ENCODE data around the gene AFF1.

Gene AFF1, protein sequence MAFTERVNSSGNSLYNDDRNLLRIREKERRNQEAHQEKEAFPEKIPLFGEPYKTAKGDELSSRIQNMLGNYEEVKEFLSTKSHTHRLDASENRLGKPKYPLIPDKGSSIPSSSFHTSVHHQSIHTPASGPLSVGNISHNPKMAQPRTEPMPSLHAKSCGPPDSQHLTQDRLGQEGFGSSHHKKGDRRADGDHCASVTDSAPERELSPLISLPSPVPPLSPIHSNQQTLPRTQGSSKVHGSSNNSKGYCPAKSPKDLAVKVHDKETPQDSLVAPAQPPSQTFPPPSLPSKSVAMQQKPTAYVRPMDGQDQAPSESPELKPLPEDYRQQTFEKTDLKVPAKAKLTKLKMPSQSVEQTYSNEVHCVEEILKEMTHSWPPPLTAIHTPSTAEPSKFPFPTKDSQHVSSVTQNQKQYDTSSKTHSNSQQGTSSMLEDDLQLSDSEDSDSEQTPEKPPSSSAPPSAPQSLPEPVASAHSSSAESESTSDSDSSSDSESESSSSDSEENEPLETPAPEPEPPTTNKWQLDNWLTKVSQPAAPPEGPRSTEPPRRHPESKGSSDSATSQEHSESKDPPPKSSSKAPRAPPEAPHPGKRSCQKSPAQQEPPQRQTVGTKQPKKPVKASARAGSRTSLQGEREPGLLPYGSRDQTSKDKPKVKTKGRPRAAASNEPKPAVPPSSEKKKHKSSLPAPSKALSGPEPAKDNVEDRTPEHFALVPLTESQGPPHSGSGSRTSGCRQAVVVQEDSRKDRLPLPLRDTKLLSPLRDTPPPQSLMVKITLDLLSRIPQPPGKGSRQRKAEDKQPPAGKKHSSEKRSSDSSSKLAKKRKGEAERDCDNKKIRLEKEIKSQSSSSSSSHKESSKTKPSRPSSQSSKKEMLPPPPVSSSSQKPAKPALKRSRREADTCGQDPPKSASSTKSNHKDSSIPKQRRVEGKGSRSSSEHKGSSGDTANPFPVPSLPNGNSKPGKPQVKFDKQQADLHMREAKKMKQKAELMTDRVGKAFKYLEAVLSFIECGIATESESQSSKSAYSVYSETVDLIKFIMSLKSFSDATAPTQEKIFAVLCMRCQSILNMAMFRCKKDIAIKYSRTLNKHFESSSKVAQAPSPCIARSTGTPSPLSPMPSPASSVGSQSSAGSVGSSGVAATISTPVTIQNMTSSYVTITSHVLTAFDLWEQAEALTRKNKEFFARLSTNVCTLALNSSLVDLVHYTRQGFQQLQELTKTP

DNA sequence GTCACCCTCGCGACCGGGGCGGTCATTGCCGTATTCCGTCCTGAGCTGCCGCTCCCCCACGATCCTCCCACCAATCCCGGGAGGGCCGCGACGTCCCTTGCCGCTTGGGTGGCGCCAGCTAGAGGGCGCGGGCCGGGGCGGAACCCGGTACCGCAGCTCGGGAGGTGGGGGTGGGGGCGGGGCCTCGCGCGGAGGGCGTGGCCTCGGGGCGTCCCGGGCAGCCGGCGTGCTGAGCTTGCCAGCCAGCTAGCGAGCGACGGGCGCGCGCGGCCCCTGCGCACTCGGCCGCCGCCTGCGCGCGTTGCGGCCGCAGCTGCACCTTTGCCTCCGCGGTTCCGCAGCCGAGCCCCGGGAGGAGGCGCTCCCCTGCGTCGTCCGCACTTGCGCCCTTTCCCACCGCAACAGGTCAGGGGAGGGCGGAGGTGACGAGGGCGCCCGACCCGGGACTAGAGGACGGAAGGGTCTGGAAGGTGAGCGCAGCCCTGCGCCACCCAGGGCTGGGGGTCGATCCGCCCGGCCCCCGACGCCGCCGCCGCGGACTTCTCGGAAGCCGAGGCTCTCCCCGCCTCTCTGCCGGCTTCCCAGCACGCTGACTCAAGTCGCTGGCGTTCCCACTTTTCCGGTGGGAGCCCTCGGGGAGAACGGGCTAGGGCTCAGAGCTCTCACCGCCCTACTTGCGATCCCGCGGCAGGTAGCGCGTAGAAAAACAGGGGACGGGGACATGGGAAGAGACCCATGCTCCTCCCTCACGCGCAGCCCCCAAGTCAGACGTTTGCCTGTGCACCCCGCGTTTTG is at the start of gene AFF1:
TSS of gene AFF1 (plus strand) at position 241 of the 795 bp plus-strand sequence. CDS start 13,523 bp downstream, outside the sequence.
- no peak for FAIRE-seq

DNA sequence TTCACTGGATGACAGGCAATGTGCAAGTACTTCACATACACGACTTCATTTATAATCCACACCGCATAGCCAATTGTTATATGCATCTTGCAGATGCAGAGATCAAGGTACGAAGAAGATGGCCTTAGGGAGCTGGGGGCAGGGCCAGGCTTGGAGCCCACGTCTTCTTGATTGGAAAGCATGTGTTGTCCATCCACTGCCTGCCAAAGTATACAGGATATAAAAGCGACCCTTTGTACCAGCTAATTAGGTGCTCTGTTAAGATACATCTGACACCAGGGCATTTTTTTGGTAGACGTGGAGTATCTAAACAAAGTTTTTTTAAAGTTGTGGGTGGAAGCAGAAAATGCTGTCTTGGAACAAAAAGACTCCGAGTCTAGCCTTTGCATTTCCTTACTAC is 44.0 kb upstream of the AFF1 start:
- FAIRE-seq: no peak

DNA sequence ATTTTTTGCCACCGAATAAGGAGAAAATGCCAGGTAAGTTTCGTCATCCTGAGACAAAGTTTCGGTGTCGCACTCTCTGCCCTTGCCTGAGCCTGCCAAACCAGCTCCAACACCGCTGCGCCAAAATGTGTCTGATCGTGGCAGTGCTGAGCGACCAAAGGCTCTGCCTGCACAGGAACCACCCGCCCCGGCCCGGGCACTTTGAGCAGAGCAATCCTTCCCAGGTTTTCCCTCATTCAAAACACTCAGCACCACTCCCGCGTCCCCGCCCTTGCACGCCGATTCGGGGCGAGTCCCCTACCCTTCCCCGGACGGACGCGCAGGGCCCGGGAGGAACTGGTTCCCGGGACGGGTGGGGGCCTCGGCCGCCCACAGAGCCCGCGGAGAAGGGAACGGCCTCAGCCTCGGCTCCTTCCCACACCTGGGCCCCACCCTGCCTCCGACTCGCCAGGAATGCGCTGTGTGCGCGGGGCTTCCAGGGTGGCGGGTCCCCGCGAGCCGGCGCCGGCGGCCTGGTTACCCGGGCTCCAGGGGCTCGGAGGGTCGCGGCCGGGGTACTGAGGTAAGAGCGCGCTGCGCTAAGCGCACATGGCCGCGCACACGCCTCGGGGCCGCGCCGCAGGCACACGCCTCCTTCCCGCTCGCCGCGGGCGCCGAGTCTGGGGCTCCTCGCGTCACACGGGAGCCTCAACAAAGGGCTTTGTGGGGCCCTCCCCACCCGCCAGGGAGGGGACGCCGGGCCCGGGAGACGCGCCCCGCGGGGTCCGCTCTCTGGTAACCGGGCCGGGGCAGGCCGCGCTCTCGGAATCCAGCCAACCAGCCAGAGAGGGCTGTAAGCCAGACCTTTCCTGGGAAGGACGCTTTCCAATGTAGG is 42.8 kb upstream of the AFF1 start, which contains the start of gene C4orf36:
TSS of gene C4orf36 (minus strand) at position 661 of the 874 bp plus-strand sequence. CDS start 902 bp downstream, outside the sequence.
- FAIRE-seq: no peak

DNA sequence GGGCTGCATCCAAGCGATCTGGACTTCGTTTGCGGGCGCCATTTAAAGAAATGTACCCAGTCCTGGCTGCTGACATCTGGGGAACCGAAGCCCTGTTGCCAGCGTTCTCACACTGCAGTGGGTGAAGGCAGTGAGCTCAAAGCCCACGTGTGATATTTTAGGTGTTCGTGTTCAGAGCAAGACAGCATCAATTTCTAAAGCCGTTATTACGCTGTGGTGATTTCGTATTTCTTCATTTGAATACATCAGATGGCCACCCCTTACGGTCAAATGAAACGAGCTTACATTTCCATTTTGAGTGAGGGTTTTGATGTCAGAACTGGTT is 42.2 kb upstream of the AFF1 start:
- FAIRE-seq: no peak

DNA sequence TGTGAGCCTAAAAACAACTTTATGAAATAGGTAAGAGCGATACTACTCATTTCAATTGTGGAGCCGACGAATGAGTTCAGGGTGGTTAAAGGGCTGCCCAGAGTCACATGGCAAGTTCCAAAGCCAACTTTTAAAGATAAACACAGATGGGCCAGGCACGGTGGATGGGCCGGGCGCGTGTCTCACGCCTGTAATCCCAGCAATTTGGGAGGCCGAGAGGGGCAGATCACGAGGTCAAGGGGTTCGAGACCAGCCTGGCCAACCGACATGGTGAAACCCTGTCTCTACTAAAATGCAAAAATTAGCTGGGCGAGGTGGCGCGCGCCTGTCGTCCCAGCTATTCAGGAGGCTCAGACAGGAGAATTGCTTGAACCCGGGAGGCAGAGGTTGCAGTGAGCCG is 41.7 kb upstream of the AFF1 start:
- no peak for FAIRE-seq

DNA sequence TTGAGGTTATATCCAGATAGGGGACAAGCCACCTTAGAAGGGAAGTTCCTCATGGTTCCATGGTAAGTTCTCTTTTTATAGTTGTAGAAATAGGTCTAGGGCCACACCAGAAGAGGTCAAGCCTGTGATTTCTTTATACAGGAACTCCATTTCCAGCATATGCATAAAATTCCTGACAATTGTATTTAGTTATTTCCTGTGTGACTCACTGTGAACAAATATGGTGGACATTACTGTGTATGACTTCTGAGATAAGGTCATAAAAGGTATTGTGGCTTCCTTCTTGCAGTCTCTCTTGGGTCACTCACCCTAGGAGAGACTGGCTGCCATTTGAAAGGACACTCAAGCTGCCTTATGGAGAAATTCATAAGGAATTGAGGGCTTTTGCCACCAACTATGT is 40.4 kb upstream of the AFF1 start:
- FAIRE-seq: no peak

DNA sequence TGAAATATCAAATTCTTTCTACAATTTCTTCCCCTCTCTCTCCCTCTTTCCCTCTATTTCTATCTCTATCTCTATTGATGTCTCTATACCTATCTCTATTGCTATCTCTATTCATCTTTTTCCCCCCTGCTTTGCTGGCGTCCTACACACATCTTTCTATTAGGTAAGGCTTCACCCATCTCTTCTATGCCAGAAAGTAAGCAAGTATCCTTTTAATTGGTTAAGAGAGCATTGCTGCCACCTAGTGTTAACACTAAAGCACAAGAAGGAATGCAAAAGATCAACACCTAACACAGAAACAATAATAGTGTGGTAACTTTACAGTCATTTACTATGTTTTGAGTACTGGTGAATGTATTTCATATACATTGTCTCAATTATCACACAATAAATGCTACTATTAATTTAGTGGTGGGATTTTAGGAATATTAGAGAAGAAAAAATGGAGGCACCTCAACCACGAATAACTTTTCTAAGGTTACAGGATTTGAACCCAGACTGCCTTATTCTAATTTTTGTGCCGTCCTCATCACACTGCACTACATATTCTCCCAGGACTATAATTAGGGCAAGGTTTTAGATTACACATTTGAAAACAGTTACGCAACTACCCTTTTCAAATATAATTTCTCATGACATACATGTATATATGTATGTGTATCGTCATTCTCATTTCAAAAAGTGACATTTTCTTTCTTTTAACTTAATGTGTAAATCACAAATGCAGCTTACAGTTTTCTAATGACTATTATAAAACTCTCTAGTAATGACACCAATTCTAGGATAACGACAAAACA is 38.9 kb upstream of the AFF1 start:
- FAIRE-seq: peak; percentile 5

DNA sequence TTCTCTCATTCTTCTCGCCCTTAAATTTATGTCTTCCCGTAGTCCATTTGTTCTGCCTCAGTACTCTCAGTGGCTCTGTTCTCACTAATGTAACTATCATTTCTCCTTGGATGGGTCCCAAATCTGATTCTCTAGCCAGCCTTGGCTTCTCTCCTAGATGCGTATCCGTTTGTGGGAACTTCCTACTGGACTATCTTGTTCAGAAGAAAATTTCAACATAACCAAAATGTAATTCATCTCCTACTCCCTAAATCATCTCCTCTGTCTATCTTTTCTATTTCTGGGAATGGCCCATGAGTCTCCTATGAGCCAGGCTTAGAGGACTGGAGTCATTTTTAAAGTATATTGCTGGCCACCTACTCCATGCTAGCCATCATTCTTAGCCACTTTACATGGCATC is 38.2 kb upstream of the AFF1 start:
- no peak for FAIRE-seq

DNA sequence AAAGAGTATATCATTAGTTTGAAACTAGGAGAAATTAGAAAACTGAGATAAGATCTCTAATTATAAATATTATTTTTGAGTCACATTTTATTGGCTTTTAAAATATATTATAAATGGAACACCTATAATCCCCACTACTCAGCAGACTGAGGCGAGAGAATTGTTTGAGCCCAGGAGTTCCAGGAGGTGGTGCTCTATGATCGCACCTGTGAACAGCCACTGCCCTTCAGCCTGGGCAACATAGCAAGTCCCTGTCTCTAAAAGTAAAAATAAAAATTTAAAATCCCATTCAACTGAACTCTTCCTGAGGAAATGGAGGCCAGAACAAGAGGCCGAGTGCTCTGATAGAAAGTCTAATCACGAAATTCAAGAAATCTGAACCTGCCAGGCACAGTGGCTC is 36.2 kb upstream of the AFF1 start:
- no peak for FAIRE-seq

DNA sequence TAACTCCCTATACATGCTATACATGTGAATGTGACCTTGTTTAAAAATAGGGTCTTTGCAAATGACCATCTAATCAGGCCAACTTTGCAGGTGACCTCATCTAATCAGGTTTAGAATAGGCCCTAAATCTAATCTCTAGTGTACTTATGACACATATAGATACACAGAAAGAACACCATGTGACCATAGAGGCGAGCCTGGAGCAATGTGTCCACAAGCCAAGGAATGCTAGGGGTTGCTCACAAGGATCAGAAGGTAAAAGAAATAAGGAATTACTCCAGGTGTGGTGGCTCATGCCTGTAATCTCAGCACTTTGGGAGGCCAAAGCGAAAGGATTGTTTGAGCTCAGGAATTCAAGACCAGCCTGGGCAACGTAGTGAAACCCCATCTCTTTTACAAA is 32.9 kb upstream of the AFF1 start:
- no peak for FAIRE-seq

DNA sequence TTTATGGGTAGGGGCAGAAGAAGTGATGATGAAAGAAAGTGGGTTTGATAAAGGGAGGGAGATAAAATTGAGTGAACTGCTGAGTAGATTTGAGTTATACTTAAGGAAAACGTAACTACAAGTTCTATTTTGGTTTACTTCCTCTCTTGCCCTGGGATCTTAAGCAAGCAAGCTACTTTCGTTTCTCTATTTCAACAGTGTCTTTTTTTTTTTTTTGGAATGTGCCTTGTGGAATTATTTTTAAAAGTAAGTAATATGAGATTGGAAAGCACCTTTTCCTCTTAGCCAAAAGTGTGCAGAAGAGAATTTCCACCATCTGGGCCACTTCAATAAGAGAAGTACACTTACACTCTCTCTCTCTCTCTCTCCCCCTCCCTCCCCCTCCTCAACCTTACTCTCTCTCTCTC is 26.6 kb upstream of the AFF1 start:
- FAIRE-seq: no peak

DNA sequence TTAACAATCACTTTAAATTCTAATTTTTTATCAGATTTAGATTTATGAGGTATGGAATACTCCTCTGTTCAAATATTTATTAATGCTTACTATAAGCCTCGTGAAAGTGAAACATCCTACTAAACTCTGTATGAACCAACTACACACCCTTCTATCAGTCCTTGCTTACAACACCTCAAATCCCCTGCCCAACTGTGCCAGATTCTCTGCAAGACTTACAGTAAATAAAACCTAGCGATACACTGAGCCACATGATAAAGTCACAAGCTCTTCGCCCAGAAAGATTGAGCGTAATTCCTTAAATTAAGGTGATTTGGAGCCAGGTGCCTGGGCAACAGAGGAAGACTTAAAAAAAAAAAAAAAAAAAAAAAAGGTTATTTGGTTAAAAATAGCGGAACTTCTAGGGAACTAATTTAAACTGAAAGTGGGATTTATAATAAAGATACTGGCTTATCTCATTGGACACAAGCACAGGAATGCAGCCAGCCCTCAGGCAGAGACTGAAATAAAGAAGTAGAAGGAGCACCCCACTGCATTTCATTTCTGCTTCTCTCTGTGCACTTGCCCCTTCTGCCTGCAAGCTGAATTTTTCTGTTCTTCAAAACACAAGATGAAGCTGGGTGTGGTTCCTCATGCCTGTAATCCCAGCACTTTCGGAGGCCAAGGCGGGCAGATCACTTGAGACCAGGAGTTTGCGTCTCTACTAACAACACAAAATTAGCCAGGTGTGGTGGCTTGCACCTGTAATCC is 25.1 kb upstream of the AFF1 start:
- FAIRE-seq: no peak

DNA sequence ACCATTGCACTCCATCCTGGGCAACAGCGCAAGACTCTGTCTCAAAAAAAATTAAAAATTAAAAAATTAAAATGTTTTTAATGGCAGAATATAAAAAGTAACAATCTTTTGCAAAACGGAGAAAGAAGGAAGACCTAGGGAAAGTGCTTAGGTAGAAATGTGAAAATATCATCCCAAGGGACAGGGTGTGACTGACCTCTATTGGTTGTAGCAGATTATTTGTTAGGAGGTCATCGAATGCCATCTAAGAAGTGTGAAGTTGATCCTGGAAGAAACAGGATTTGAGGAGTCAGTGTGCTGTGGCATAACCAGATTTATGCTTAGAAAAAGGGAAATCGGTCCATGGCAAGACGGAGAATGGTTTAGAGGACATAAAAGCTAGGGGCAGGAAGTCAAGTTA is 24.4 kb upstream of the AFF1 start:
- no peak for FAIRE-seq

DNA sequence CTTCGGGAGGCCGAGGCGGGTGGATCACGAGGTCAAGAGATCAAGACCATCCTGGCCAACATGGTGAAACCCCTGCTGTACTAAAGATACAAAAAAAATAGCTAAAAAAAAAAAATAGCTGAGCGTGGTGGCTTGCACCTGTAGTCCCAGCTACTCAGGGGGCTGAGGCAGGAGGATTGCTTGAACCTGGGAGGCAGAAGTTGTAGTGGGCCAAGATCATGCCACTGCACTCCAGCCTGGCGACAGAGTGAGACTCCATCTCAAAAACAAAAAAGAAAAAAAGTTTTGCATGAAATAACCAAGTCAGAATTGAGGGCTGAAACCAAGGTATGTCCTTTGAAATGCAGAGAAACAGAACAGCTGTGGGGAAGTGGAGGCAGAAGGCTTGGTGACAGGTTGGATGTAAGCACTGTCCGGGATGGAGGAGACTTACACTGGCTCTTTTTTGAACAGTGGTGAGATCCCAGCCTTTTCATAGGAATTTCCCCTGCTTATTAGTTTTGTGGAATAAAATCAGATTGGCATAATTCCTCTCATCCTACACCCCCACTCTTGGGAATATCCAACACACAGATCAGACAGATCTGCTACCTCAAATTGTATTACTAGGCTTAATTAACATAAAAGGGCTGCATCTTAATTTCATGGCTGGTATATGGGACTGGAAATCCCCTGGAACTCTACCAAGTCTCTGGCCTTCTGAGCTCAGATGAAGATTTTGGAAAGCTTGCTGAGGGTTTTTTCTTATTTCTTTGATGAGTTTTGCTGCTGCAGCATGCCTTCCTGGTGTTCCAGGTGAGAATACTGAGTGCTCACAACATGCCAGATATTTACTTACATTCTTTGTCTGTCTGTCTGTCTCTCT is 23.8 kb upstream of the AFF1 start:
- FAIRE-seq: no peak

DNA sequence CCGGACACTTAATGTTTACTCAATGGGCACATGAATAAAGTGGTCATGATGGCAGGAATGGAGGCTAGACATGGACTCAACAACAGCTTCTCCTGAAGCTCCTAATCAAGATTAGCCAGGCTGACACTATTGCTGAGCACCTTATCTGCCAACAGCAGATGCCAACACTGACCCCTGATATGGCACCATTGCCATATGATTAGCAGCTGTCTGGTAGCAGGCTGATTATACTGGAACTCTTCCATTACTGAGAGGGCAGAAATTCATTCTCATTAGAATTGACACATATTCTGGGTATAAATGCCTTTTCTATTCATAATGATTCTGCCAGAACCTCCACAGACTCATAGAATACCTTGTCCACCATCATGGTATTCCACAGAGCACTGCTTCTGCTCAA is 18.4 kb upstream of the AFF1 start:
- no peak for FAIRE-seq

DNA sequence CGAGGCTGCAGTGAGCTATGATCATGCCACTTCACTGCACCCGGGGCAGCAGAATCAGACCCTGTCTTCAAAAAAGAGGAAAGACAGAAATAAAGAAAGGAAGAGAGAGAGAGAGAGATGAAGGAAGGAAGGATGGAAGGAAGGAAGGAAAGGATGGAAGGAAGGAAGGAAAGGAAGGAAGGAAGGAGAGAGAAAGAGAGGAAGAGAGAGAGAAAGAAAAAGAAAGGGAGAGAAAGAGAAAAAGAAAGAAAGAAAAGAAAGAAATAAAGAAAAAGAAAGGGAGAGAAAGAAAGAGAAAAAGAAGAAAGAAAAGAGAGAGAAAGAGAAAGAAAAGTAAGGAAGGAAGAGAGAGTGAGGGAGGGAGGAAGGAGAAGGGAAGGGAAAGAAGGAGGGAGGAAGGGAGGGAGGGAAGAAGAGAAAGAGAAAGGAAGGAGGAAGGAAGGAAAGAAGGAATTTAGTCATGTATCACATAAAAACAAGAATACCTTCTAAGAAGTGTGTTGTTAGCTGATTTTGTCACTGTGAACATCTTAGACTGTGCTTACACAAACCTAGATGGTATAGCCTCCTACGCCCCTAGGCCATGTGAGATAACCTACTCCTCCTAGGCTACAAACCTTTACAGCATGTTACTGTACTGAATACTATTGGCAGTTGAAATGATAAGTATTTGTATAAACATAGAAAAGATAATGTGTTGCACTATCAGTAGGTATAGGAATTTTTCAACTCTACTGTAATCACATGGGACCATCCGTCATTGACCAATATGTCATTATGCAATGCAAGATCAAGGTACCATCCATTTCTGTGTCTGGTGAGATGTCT is 17.4 kb upstream of the AFF1 start:
- no peak for FAIRE-seq

DNA sequence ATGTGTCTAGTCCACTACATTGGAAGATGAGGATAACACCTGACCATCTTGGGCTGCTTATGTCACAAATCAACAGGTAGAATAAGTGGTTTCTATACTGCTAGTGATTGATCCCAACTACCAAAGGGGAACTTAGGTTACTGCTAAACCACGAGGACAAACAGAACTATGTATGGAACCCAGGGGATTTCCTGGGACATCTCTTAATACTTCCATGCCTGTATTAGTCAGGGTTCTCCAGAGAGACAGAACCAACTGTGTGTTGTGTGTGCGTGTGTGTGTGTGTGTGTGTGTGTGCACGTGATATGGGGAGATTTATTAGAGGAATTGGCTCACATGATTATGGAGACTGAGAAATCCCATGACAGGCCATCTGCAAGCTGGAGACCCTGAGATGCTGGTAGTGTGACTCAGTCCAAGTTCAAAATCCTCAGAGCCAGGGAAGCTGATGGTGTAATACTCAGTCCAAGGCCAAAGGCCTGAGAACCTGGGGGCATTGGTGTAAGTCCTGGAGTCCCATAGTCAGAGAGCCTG is 16.2 kb upstream of the AFF1 start:
- no peak for FAIRE-seq

Data from colon (tissue), 2 donors.